Measurements from ENCODE around the gene TLDC2.
A peak's percentile ranks its signal among the peaks of the same experiment; 100 is the strongest.

TLDC2 gene

DNA sequence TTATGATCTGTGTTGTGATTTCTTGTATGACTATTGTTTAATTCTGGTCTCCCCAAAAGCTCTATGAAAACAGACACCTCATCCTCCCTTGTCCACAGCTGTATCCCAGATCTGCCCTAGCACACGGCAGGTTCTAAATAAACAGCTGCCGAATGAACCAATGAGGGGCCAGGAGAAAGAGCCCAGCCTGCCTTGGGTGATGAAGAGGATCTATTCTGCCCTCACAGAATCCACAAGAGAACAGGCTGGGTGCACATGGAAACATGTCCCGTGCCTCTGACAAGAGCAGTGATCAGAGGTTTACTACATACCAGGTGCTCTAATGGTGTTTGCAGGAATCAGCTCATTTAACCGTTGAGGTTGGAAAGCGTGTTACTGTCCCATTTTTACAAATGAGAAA, 15.6 kb upstream of the TLDC2 start:
- Mint-ChIP-seq H3K4me3 (peak overlapping the region; percentile 87 to 97 (median 94)), H3K36me3 (ENCODE audit: low read depth) (no peaks in the 10 kb centered on the region), H3K9me3 (no peaks in the 10 kb centered on the region), H3K27ac (peak overlapping the region in 2 of 3 experiments; percentile 38 to 75), H3K4me1 (peaks cover 47% of the 10 kb centered on the region), H3K27me3 (ENCODE audit: low read depth) (no peaks in the 10 kb centered on the region)
- no peak for TF ChIP-seq CTCF (IDR thresholded peaks at IDR 0.05; ENCODE audit: unreplicated experiment in 3 of 3)

DNA sequence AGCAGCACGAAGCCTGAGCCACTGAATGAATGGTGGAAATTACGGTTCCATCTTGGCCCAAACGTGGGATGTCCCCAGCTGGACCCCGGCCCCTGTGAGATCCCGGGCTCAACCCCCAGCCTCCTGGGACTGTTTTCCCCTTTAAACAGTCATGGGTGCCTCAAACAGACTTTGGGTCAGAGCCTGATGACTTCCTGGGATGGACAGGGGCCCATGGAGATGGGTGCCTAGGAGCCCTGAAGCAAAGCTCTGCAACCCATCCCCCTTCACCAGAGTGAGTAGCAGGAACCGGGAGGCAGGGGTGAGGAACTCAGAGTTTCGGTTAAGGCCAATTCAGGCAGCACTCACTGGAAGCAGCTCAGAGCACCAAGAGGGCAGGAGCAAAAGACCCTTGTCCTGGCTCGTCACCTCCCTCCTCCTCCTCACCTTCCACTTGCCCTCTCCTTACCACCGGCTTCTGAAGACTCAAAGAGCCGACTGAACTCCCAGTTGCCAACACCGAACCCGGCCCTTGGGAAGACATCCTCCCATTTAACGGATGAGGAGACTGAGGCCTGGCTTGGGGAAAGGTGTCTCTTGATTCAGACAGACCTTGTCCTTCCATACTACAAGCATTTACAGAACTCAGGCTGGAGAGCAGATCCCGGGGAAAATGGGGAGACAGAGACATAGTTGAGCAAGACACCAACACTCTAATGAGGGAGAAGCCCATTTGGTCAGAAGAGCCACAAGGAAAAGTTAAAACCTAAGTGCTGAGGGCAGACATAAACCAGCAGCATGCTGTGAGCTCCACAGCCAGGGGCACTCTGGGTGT, 14.9 kb upstream of the TLDC2 start:
- H3K4me3 Mint-ChIP-seq: peak overlapping the region; percentile 87 to 97 (median 94)
- H3K9me3 Mint-ChIP-seq: no peaks in the 10 kb centered on the region
- peaks cover 47% of the 10 kb centered on the region for H3K4me1 Mint-ChIP-seq
- H3K36me3 Mint-ChIP-seq (ENCODE audit: low read depth): no peaks in the 10 kb centered on the region
- no peak for TF ChIP-seq CTCF (IDR thresholded peaks at IDR 0.05; ENCODE audit: unreplicated experiment in 3 of 3)
- no peaks in the 10 kb centered on the region for H3K27me3 Mint-ChIP-seq (ENCODE audit: low read depth)
- H3K27ac Mint-ChIP-seq: peak overlapping the region; percentile 51 to 94 (median 62)

GRCh38 chr20:36861625-36861874, 14.4 kb upstream of the TLDC2 start:
- Mint-ChIP-seq H3K27me3 (ENCODE audit: low read depth) (no peaks in the 10 kb centered on the region), H3K27ac (peak overlapping the region; percentile 62 to 94 (median 87)), H3K36me3 (ENCODE audit: low read depth) (no peaks in the 10 kb centered on the region), H3K9me3 (no peaks in the 10 kb centered on the region), H3K4me1 (peaks cover 47% of the 10 kb centered on the region), H3K4me3 (peak overlapping the region; percentile 87 to 97 (median 94))
- no peak for TF ChIP-seq CTCF (IDR thresholded peaks at IDR 0.05; ENCODE audit: unreplicated experiment in 3 of 3)

DNA sequence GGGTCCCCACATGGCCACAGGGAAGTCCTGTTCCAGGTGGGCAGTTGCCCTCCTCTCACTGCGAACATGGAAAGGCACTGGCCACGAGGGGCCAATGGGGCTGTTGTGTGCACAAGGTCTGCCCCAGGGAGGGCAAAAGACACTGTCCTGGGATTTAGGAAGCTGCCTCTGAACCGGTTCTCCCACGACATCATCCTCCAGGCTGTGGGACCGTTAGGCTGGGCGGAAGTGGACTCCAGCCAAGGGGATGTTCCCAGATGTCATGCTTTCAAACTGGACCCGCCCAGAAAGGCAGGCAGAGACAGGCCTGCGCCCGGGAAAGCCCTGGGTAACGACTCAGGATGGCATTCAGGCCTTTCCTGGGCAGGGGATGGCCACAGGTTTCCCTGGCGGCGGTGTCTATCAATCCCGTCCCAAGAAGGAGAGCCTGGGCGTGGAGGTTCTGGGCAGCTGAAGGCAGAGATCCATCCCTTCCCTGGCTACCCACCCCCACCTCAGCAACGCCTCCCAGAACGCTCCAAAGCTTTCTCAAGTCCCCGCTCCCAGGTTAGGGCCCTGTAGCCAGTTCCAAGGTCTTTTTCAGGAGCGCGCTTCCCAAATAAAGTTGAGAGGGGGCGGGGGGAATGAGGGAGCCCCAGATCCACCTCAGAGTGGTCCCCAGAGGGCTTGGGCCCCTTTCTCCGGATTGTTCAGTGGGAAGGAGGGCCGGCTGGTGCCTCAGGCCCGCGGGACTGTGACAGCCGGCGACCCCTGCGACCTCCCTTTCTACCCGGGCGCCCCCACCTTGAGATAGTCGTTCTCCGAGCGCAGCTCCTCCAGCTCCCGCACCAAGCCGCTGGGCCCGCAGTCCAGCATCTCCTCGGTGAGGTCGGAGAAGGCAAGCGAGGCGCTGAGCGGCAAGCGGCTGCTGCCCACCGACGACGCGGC, 13.8 kb upstream of the TLDC2 start:
- H3K27ac Mint-ChIP-seq: peak overlapping the region; percentile 87 to 97 (median 94)

DNA sequence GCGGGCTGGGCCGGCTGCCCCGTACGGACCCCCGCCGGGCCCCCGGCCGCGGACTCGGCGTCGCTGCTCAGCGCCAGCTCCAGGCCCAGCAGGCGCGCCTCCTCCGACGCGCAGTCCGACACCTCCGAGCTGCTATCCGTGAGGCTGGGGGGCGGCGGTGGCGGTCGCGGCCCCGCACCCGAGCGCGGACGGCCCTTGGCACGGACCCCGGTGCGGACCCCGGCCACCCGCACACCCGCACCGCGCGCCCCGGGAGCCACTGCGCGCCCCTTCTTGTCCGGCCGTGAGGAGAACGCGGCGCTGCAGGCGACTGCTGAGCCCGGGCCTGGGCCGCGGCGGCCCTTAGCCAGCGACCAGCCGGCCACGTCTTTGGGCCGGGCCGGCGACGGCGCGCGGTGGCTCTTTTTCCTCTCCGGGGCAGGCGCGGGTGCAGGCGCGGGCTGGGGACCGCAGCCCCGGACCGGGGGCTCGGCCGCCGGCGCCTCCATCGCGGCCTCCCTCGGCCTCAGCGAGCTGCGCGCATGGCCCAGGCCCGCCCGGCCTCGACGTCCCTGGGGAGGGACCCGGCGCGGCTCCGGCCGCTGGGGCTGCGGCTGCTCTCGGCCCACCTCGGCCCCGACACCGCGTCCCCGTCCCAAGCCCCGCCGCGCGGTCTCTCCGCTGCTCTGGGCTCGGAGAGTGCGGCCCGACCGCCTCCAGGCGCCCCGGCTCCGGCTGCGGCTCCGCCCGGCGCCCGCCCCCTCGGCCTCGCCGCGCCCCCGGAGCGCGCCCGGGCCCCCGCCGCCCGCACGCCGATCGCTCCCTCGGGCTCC, 12.9 kb upstream of the TLDC2 start:
- H3K4me1 Mint-ChIP-seq: peaks cover 39% of the 10 kb centered on the region
- TF ChIP-seq CTCF (IDR thresholded peaks at IDR 0.05; ENCODE audit: unreplicated experiment in 3 of 3): no peak
- no peaks in the 10 kb centered on the region for H3K27me3 Mint-ChIP-seq (ENCODE audit: low read depth)
- no peaks in the 10 kb centered on the region for H3K9me3 Mint-ChIP-seq
- H3K27ac Mint-ChIP-seq: no peak overlapping the region
- H3K36me3 Mint-ChIP-seq (ENCODE audit: low read depth): no peaks in the 10 kb centered on the region
- H3K4me3 Mint-ChIP-seq: no peak overlapping the region

More for the DNA sequence above, 13.8 kb upstream of the TLDC2 start:
- Mint-ChIP-seq H3K4me1 (peaks cover 42% of the 10 kb centered on the region), H3K27me3 (ENCODE audit: low read depth) (no peaks in the 10 kb centered on the region), H3K4me3 (peak overlapping the region; percentile 87 to 97 (median 94)), H3K9me3 (no peaks in the 10 kb centered on the region), H3K36me3 (ENCODE audit: low read depth) (no peaks in the 10 kb centered on the region)
- no peak for TF ChIP-seq CTCF (IDR thresholded peaks at IDR 0.05; ENCODE audit: unreplicated experiment in 3 of 3)
